OCI-LY3 (cell line): ENCODE measurements around the gene FBXW4.

ENCODE experiments used
- H2AFZ ChIP-seq: fragments of 200-600, 300-600 bp; shearing (Covaris generic); 2 replicates; pipeline ENCODE4 v1.6.0; 2014; ENCODE audit warnings: antibody characterized with exemption, low read depth, low read length
- H3K27ac ChIP-seq: fragments of 200-600, 300-600 bp; sonication (generic); 2 replicates; pipeline ENCODE4 v1.5.1; 2014; ENCODE audit warnings: mild to moderate bottlenecking, low read length, moderate library complexity, mixed read lengths
- H3K27me3 ChIP-seq: fragments of 200-600, 300-600 bp; sonication (generic); 2 replicates; pipeline ENCODE4 v1.6.1; 2014; ENCODE audit warnings: low read depth, low read length, mixed read lengths
- H3K36me3 ChIP-seq: fragments of 200-600, 300-600 bp; sonication (generic); replicated peaks from 2 replicates; pipeline ENCODE3; 2014; ENCODE audit warnings: low read depth, low read length, mixed read lengths
- H3K4me1 ChIP-seq: fragments of 300-600, 200-600 bp; sonication (generic); 2 replicates; pipeline ENCODE4 v1.6.1; 2014; ENCODE audit warnings: low read length, mixed read lengths
- H3K4me2 ChIP-seq: fragments of 200-600, 300-600 bp; sonication (generic); 2 replicates; pipeline ENCODE4 v1.6.1; 2014; ENCODE audit warnings: low read length, mixed read lengths
- H3K4me3 ChIP-seq: fragments of 300-600, 200-600 bp; sonication (generic); 2 replicates; pipeline ENCODE4 v1.5.1; 2014; ENCODE audit warnings: antibody characterized with exemption, mild to moderate bottlenecking, low read length, moderate library complexity
- H3K79me2 ChIP-seq: fragments of 300-600, 200-600 bp; shearing (Covaris generic); 2 replicates; pipeline ENCODE4 v1.6.1; 2014; ENCODE audit warnings: mild to moderate bottlenecking, low read length, mixed read lengths
- H3K9ac ChIP-seq: fragments of 300-600, 200-600 bp; shearing (Covaris generic); 2 replicates; pipeline ENCODE4 v1.6.0; 2014; ENCODE audit warnings: mild to moderate bottlenecking, low read length, moderate library complexity
- H3K9me3 ChIP-seq: fragments of 200-600, 300-600 bp; shearing (Covaris generic); 2 replicates; pipeline ENCODE4 v1.6.1; 2014; ENCODE audit warnings: low read length, mixed read lengths; ENCODE audit not compliant: insufficient read depth
- H4K20me1 ChIP-seq: fragments of 200-600, 300-600 bp; sonication (generic); 2 replicates; pipeline ENCODE4 v1.6.1; 2016; ENCODE audit warnings: low read length, mixed read lengths; ENCODE audit not compliant: insufficient read depth
- EZH2phosphoT487 ChIP-seq: fragments of 200-600 bp; shearing (Covaris generic); IDR thresholded peaks from 2 replicates; pipeline ENCODE4 v1.6.1; 2018; ENCODE audit warnings: antibody characterized with exemption, mixed run types, low read depth
- TF ChIP-seq, protein P1 (sequence below): fragments of 200-600, 300-600 bp; sonication (generic); IDR thresholded peaks from 2 replicates; pipeline ENCODE4 v1.5.1; 2014; ENCODE audit warnings: antibody characterized with exemption, low read length, low read depth

The FBXW4 gene

DNA sequence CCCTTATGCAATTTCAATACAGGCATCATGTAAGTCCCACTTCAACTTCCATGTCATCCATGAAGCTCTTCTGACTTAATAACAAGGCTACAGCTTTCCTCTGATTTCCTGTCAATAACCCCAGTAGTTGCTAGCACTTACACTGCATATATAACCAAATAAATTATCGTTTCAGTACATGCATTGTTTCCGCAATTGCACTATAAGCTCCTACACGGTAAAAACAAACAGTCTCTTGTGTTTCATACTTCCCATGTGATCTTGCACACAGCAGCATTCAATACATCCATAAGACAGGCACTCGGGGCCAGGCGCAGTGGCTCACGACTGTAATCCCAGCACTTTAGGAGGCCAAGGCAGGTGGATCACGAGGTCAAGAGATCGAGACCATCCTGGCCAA is 41.4 kb downstream of the FBXW4 start:
- Histone ChIP-seq H3K27ac (no peak overlapping the region), H3K4me2 (no peak overlapping the region)
- TF ChIP-seq, protein P1, sequence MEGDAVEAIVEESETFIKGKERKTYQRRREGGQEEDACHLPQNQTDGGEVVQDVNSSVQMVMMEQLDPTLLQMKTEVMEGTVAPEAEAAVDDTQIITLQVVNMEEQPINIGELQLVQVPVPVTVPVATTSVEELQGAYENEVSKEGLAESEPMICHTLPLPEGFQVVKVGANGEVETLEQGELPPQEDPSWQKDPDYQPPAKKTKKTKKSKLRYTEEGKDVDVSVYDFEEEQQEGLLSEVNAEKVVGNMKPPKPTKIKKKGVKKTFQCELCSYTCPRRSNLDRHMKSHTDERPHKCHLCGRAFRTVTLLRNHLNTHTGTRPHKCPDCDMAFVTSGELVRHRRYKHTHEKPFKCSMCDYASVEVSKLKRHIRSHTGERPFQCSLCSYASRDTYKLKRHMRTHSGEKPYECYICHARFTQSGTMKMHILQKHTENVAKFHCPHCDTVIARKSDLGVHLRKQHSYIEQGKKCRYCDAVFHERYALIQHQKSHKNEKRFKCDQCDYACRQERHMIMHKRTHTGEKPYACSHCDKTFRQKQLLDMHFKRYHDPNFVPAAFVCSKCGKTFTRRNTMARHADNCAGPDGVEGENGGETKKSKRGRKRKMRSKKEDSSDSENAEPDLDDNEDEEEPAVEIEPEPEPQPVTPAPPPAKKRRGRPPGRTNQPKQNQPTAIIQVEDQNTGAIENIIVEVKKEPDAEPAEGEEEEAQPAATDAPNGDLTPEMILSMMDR = no peak
- no peak for TF ChIP-seq EZH2phosphoT487

DNA sequence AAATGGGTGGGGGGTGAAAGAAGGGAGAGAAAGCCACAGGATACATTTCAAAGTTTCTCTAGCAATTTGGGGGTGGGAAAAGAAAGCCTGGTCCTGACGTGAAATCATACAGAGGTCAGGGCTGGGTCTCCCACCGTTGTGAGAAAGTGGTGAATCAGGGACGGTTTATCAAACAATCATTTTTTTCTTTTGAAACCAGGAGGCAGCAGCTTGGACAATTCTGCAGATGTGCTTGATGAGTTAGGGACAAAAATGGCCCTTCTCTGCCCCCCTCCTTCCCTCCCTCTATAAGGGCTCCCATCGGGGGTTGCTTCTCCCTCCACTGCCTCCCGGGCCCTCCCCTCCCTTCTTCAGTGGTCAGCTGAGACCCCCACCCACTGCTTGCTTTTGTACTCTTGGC is 43.6 kb downstream of the FBXW4 start:
- no peak overlapping the region for H3K4me2 ChIP-seq

More for the DNA sequence above, 41.4 kb downstream of the FBXW4 start:
- H3K36me3 ChIP-seq = peaks cover 10% of the 10 kb centered on the region
- H4K20me1 ChIP-seq = no peaks in the 10 kb centered on the region
- no peaks in the 10 kb centered on the region for H3K79me2 ChIP-seq
- H3K4me3 ChIP-seq = no peak overlapping the region
- H2AFZ ChIP-seq = no peak overlapping the region
- H3K9ac ChIP-seq = no peak overlapping the region
- H3K4me1 ChIP-seq = no peaks in the 10 kb centered on the region
- H3K9me3 ChIP-seq = no peaks in the 10 kb centered on the region
- no peaks in the 10 kb centered on the region for H3K27me3 ChIP-seq

DNA sequence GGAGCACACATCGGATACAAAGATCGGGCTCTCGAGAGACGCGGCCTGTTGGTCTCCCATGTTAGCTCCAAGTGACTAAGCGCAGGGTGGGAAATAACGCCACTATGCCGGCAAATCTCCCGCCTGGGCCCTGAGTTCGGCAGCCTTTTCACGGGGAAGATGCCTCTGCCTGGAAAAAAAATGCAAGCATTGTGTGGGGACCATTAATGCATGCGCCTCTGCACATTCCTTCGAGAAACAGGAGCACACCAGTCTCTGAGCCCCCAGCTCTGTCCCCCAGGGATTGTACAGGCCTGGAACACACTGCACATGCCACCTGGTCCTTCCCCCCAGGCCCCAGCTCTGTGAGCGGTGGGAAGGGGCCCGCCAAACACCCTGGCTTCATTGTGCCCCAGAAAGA is 44.1 kb downstream of the FBXW4 start:
- TF ChIP-seq, protein P1 = no peak
- no peak for TF ChIP-seq EZH2phosphoT487
- H3K79me2 ChIP-seq = no peaks in the 10 kb centered on the region
- no peaks in the 10 kb centered on the region for H3K9me3 ChIP-seq
- no peak overlapping the region for H3K4me2 ChIP-seq
- no peak overlapping the region for H2AFZ ChIP-seq
- no peak overlapping the region for H3K27ac ChIP-seq
- peaks cover 13% of the 10 kb centered on the region for H3K36me3 ChIP-seq
- H3K27me3 ChIP-seq = no peaks in the 10 kb centered on the region
- no peak overlapping the region for H3K9ac ChIP-seq
- H4K20me1 ChIP-seq = no peaks in the 10 kb centered on the region
- no peaks in the 10 kb centered on the region for H3K4me1 ChIP-seq
- H3K4me3 ChIP-seq = no peak overlapping the region

More for the DNA sequence above, 43.6 kb downstream of the FBXW4 start:
- Histone ChIP-seq H3K9ac (no peak overlapping the region), H3K27me3 (no peaks in the 10 kb centered on the region), H4K20me1 (no peaks in the 10 kb centered on the region), H3K36me3 (peaks cover 13% of the 10 kb centered on the region), H3K79me2 (no peaks in the 10 kb centered on the region), H3K9me3 (no peaks in the 10 kb centered on the region), H3K4me3 (no peak overlapping the region), H3K27ac (no peak overlapping the region), H2AFZ (no peak overlapping the region), H3K4me1 (no peaks in the 10 kb centered on the region)
- no peak for TF ChIP-seq EZH2phosphoT487
- TF ChIP-seq, protein P1 = no peak

DNA sequence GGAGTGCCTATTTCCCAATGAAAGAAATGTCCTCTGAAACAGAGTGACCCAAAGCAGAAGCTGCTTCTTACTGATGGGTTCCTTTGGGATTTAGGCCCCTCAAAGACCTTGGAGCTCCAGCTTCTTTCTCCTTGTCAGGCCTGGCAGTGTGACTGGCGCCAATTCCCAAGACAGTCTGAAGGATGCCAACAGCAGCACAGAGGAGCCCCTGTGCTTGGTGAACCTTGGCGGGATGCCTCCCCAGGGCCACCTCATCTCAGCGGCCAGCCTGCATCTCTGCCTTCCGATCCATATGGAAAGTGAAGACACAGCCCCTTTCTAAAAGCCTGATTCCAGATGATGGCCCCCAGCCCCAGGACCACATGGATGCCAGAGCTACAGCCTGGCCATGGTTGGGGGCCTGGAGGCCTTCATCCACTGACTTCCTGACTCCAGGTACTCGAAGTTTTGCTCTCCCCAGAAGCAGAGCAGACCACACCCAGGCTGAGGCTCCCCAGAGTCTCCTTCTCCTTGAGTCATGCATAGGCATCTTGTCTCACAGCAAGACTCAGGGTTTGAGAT is 45.4 kb downstream of the FBXW4 start:
- H3K4me1 ChIP-seq = no peaks in the 10 kb centered on the region
- H3K4me3 ChIP-seq = no peak overlapping the region
- no peaks in the 10 kb centered on the region for H3K27me3 ChIP-seq
- H4K20me1 ChIP-seq = no peaks in the 10 kb centered on the region
- H3K9me3 ChIP-seq = no peaks in the 10 kb centered on the region
- TF ChIP-seq, protein P1 = no peak
- TF ChIP-seq EZH2phosphoT487 = no peak
- no peak overlapping the region for H2AFZ ChIP-seq
- no peaks in the 10 kb centered on the region for H3K79me2 ChIP-seq
- H3K4me2 ChIP-seq = no peak overlapping the region
- H3K9ac ChIP-seq = no peak overlapping the region
- peaks cover 9% of the 10 kb centered on the region for H3K36me3 ChIP-seq
- H3K27ac ChIP-seq = no peak overlapping the region
